ENCODE measurements around the gene MAPK8.

Gene MAPK8

DNA sequence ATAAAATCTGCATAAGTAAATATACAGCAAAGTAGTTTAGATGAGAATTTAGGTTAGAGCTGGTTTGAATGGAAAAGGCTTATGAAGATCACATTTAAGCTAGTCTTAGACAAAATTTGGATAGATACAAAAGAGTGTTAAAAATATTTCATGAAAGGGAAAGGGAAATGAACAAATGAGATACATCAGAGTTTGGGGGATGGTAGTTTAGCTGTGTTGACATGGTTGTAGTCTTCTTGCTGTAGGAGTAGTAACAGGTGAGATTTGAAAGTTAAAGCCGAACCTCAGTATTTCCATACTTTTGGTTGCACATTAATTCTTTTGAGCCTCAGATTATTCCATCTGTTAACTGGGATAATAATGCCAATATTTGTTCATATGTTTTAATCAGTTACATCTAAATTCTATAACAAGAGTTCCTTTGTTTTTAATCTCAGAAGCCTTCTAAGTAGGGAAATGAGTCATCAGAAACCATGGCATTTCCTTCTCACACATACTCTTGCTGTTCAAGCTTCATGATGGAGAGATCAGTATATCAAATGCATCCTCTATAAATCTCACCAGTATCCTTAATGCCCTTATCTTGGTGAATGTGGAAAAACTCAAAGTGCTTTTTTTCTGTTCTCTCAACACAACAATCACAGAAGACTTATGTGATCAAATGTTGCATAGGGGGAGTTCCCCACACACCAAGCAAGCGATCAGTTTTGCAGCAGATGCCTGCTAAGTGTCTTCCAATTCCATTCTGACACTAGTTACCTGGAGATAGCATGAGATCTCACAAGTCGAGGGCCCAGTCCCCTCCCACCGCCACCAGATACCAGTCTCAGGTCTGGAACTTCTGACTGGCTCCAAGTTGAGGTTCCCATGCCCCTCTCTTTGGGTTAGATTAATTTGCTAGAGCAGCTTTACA lies 84.7 kb downstream of the MAPK8 start:
- TF ChIP-seq POLR2AphosphoS5 (IDR thresholded peaks at IDR 0.05; ENCODE audit: low read depth, low read length) (no peak), TAF1 (IDR thresholded peaks at IDR 0.05; ENCODE audit: borderline replicate concordance, low read depth, low read length) (no peak), POLR2A (IDR thresholded peaks at IDR 0.05; ENCODE audit: low read depth, low read length) (no peak)
- FAIRE-seq, result peak; percentile 81
- no peak for DNase-seq (ENCODE audit: insufficient read length)

- TF ChIP-seq TAF1 (IDR thresholded peaks at IDR 0.05; ENCODE audit: borderline replicate concordance, low read depth, low read length) (no peak), POLR2AphosphoS5 (IDR thresholded peaks at IDR 0.05; ENCODE audit: low read depth, low read length) (no peak), POLR2A (IDR thresholded peaks at IDR 0.05; ENCODE audit: low read depth, low read length) (no peak)
- DNase-seq (ENCODE audit: insufficient read length), result no peak
- FAIRE-seq, result no peak
These were observed 85.5 kb downstream of the MAPK8 start for GRCh38 chr10:48391994-48392393.

- no peak for DNase-seq (ENCODE audit: insufficient read length)
- FAIRE-seq, result no peak
- TF ChIP-seq TAF1 (IDR thresholded peaks at IDR 0.05; ENCODE audit: borderline replicate concordance, low read depth, low read length) (no peak), POLR2A (IDR thresholded peaks at IDR 0.05; ENCODE audit: low read depth, low read length) (no peak), POLR2AphosphoS5 (IDR thresholded peaks at IDR 0.05; ENCODE audit: low read depth, low read length) (no peak)
These were observed 91.8 kb downstream of the MAPK8 start for GRCh38 chr10:48398261-48398660.

- FAIRE-seq (no peak), DNase-seq (ENCODE audit: insufficient read length) (no peak)
- TF ChIP-seq POLR2A (IDR thresholded peaks at IDR 0.05; ENCODE audit: low read depth, low read length) (no peak), TAF1 (IDR thresholded peaks at IDR 0.05; ENCODE audit: borderline replicate concordance, low read depth, low read length) (no peak), POLR2AphosphoS5 (IDR thresholded peaks at IDR 0.05; ENCODE audit: low read depth, low read length) (no peak)
These were observed 92.6 kb downstream of the MAPK8 start for GRCh38 chr10:48399056-48399541.

DNA sequence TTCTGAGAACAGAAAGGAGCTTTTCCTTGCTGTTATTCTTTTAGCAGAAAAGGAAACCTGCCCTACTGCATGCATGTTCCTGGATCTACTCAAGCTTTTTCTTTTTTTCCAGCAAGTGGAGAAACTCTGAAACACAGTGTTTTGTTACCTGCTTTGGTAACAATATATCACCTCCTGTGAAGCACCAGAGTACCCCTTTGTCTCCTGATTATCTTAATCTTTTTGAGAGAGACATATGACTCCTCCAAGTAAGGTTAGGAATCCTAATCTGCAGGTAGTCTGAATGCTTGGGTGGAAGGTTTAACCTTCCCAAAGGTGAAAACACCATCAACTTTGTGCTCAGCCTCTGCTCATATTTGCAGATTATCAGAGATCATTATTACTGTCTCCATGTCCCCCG lies 93.1 kb downstream of the MAPK8 start:
- DNase-seq (ENCODE audit: insufficient read length) (no peak), FAIRE-seq (no peak)
- no peak for TF ChIP-seq TAF1 (IDR thresholded peaks at IDR 0.05; ENCODE audit: borderline replicate concordance, low read depth, low read length)
- no peak for TF ChIP-seq POLR2AphosphoS5 (IDR thresholded peaks at IDR 0.05; ENCODE audit: low read depth, low read length)
- no peak for TF ChIP-seq POLR2A (IDR thresholded peaks at IDR 0.05; ENCODE audit: low read depth, low read length)

DNA sequence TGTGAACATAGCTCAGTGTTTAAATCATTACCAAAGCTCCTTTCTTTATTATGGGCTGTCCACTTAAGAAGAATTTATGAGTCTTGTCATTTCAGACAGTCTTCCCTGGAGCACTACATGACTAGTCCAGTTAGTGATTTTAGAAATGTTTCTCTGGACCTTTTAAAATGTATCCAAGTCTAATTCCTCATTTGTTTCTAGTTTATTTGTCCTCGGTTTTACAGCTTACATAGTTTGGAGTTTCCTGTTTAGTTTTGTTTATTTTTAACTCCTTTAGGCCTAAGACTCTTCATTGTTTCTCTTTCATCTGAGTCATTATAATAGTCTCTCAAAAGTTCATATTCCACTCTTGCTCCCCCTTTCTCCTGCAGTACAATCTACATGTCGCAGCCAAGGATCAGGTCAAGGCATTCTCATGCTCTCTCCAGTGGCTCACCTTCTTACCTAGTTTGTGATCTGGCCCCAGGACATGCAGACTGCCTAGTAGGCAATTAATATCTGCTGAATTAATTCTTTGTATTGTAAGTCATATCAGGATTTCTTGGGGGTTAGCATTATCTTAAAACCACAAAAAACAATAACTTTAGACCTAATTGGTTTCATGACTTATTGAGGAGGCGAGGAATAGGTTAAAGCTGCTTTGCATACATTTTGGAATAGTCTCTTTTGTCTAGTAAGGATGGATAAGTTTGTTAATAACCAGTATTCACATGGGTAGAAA lies 93.8 kb downstream of the MAPK8 start:
- DNase-seq (ENCODE audit: insufficient read length) (no peak), FAIRE-seq (no peak)
- TF ChIP-seq TAF1 (IDR thresholded peaks at IDR 0.05; ENCODE audit: borderline replicate concordance, low read depth, low read length) (no peak), POLR2A (IDR thresholded peaks at IDR 0.05; ENCODE audit: low read depth, low read length) (no peak), POLR2AphosphoS5 (IDR thresholded peaks at IDR 0.05; ENCODE audit: low read depth, low read length) (no peak)

DNA sequence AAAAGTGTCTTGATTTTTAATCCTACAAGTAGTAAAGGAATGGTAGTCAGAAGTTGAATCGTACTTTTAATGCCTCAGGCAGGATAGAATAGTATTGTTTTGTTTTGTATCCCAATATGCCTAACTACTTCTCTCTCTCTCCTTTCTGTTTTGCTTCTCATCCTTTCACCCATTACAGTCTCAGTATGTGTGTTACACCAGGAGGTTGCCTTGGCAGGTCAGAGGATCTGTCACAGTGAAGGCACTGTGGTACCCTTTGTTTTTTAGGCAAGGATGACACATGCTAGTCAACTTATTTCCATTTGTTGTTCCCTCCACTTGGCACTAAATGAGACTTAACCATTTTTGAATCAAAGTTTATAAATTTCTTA lies 94.4 kb downstream of the MAPK8 start:
- TF ChIP-seq POLR2A (IDR thresholded peaks at IDR 0.05; ENCODE audit: low read depth, low read length) (no peak), TAF1 (IDR thresholded peaks at IDR 0.05; ENCODE audit: borderline replicate concordance, low read depth, low read length) (no peak)
- no peak for FAIRE-seq
- no peak for DNase-seq (ENCODE audit: insufficient read length)

- TF ChIP-seq POLR2AphosphoS5 (IDR thresholded peaks at IDR 0.05; ENCODE audit: low read depth, low read length) (no peak), TAF1 (IDR thresholded peaks at IDR 0.05; ENCODE audit: borderline replicate concordance, low read depth, low read length) (no peak)
- no peak for FAIRE-seq
- DNase-seq (ENCODE audit: insufficient read length), result no peak
These were observed 98.2 kb downstream of the MAPK8 start for GRCh38 chr10:48404646-48405045.

GRCh38 chr10:48406204-48406603 lies 99.7 kb downstream of the MAPK8 start:
- TF ChIP-seq POLR2A (IDR thresholded peaks at IDR 0.05; ENCODE audit: low read depth, low read length), result no peak
- no peak for DNase-seq (ENCODE audit: insufficient read length)
- FAIRE-seq, result no peak

- TF ChIP-seq POLR2A (IDR thresholded peaks at IDR 0.05; ENCODE audit: low read depth, low read length) (no peak), TAF1 (IDR thresholded peaks at IDR 0.05; ENCODE audit: borderline replicate concordance, low read depth, low read length) (no peak), POLR2AphosphoS5 (IDR thresholded peaks at IDR 0.05; ENCODE audit: low read depth, low read length) (no peak)
- FAIRE-seq (no peak), DNase-seq (ENCODE audit: insufficient read length) (no peak)
These were observed 100.2 kb downstream of the MAPK8 start for GRCh38 chr10:48406658-48407057.

DNA sequence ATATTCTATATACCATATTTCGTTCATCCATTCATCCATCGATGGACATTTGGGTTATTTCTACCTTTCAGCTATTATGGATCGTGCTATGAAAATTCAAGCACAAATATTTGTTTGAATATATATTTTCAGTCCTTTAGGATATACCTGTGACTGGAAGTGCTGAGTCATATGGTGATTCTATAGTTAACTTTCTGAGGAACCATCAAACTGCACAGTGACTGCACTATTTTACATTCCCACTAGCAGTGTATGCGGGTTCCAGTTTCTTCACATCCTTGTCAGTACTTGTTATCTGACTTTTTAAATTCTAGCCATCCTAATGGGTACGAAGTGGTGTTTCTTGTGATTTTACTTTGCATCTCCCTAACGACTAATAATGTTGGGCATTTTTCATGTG lies 104.0 kb downstream of the MAPK8 start:
- FAIRE-seq, result peak; percentile 17
- DNase-seq (ENCODE audit: insufficient read length), result no peak
- TF ChIP-seq POLR2A (IDR thresholded peaks at IDR 0.05; ENCODE audit: low read depth, low read length) (no peak), TAF1 (IDR thresholded peaks at IDR 0.05; ENCODE audit: borderline replicate concordance, low read depth, low read length) (no peak), POLR2AphosphoS5 (IDR thresholded peaks at IDR 0.05; ENCODE audit: low read depth, low read length) (no peak)

- no peak for DNase-seq (ENCODE audit: insufficient read length)
- TF ChIP-seq POLR2AphosphoS5 (IDR thresholded peaks at IDR 0.05; ENCODE audit: low read depth, low read length) (no peak), TAF1 (IDR thresholded peaks at IDR 0.05; ENCODE audit: borderline replicate concordance, low read depth, low read length) (no peak), POLR2A (IDR thresholded peaks at IDR 0.05; ENCODE audit: low read depth, low read length) (no peak)
- no peak for FAIRE-seq
These were observed 105.0 kb downstream of the MAPK8 start for GRCh38 chr10:48411510-48411909.
